Osteocyte (in vitro differentiated cells): ENCODE measurements around the gene TRAPPC8. TPM values are rescaled to one million over a fixed set of nuclear protein-coding genes. Genes with fewer than 3 reads are reported as not detected.

Experiments used
- DNase-seq: peaks from one replicate; pipeline ENCODE4 v3.0.0; 2021; ENCODE audit warnings: mixed read lengths; ENCODE audit not compliant: unreplicated experiment; ENCODE audit errors: extremely low spot score
- H3K27ac Mint-ChIP-seq: one replicate; pipeline ENCODE4 v1.8.0; 2021; ENCODE audit warnings: mild to moderate bottlenecking, mixed read lengths; ENCODE audit not compliant: unreplicated experiment
- H3K27me3 Mint-ChIP-seq: one replicate; pipeline ENCODE4 v1.8.0; 2021; ENCODE audit warnings: mixed read lengths; ENCODE audit not compliant: unreplicated experiment
- H3K36me3 Mint-ChIP-seq: one replicate; pipeline ENCODE4 v1.8.0; 2021; ENCODE audit warnings: mixed read lengths; ENCODE audit not compliant: unreplicated experiment
- H3K4me1 Mint-ChIP-seq: one replicate; pipeline ENCODE4 v1.8.0; 2021; ENCODE audit warnings: mixed read lengths; ENCODE audit not compliant: unreplicated experiment
- H3K4me3 Mint-ChIP-seq: one replicate; pipeline ENCODE4 v1.8.0; 2021; ENCODE audit warnings: mild to moderate bottlenecking, moderate library complexity, mixed read lengths; ENCODE audit not compliant: unreplicated experiment
- H3K9me3 Mint-ChIP-seq: one replicate; pipeline ENCODE4 v1.8.0; 2021; ENCODE audit warnings: mixed read lengths; ENCODE audit not compliant: unreplicated experiment
- CTCF ChIP-seq: fragments of 200-600 bp; sonication (generic); IDR thresholded peaks from 2 replicates; pipeline ENCODE4 v1.5.0; 2021; ENCODE audit warnings: antibody characterized with exemption, mild to moderate bottlenecking, moderate library complexity
- total RNA-seq: library from RNA; stranded (reverse); gene quantifications from 2 replicates; pipeline ENCODE4 v1.2.1, GENCODE V29; 2021

Gene TRAPPC8
- total RNA-seq, 1 donor from 2014 or later = 40.7 TPM

- peaks cover 2% of the 10 kb centered on the region for H3K9me3 Mint-ChIP-seq
- no peaks in the 10 kb centered on the region for H3K4me1 Mint-ChIP-seq
- TF ChIP-seq CTCF = no peak
- no peak overlapping the region for H3K4me3 Mint-ChIP-seq
- H3K27ac Mint-ChIP-seq = no peak overlapping the region
- H3K27me3 Mint-ChIP-seq = no peaks in the 10 kb centered on the region
- no peak for DNase-seq
- H3K36me3 Mint-ChIP-seq = no peaks in the 10 kb centered on the region
Measured at GRCh38 chr18:31979714-31980113, 36.8 kb upstream of the TRAPPC8 start.

GRCh38 chr18:31978616-31979015 is 35.7 kb upstream of the TRAPPC8 start:
- no peak for DNase-seq
- Mint-ChIP-seq H3K36me3 (no peaks in the 10 kb centered on the region), H3K4me1 (no peaks in the 10 kb centered on the region), H3K27me3 (no peaks in the 10 kb centered on the region), H3K27ac (no peak overlapping the region), H3K4me3 (no peak overlapping the region), H3K9me3 (peaks cover 10% of the 10 kb centered on the region)
- no peak for TF ChIP-seq CTCF

- DNase-seq = no peak
- Mint-ChIP-seq H3K4me3 (no peak overlapping the region), H3K27ac (no peak overlapping the region), H3K9me3 (peaks cover 10% of the 10 kb centered on the region), H3K36me3 (no peaks in the 10 kb centered on the region), H3K4me1 (no peaks in the 10 kb centered on the region), H3K27me3 (no peaks in the 10 kb centered on the region)
- peak; percentile 69 for TF ChIP-seq CTCF
Measured at GRCh38 chr18:31977270-31977872, 34.4 kb upstream of the TRAPPC8 start.

GRCh38 chr18:31976242-31976641 is 33.3 kb upstream of the TRAPPC8 start:
- peaks cover 13% of the 10 kb centered on the region for H3K9me3 Mint-ChIP-seq
- no peaks in the 10 kb centered on the region for H3K4me1 Mint-ChIP-seq
- H3K27me3 Mint-ChIP-seq = no peaks in the 10 kb centered on the region
- H3K36me3 Mint-ChIP-seq = no peaks in the 10 kb centered on the region
- TF ChIP-seq CTCF = no peak
- DNase-seq = no peak
- H3K27ac Mint-ChIP-seq = no peak overlapping the region
- H3K4me3 Mint-ChIP-seq = no peak overlapping the region

- H3K4me3 Mint-ChIP-seq = no peak overlapping the region
- no peaks in the 10 kb centered on the region for H3K4me1 Mint-ChIP-seq
- peaks cover 13% of the 10 kb centered on the region for H3K9me3 Mint-ChIP-seq
- H3K36me3 Mint-ChIP-seq = no peaks in the 10 kb centered on the region
- H3K27ac Mint-ChIP-seq = no peak overlapping the region
- no peak for DNase-seq
- no peaks in the 10 kb centered on the region for H3K27me3 Mint-ChIP-seq
- TF ChIP-seq CTCF = no peak
Measured at GRCh38 chr18:31973929-31974546, 31.1 kb upstream of the TRAPPC8 start.
